ENCODE results near the gene EPHB1.

- TF ChIP-seq CTCF (IDR thresholded peaks at IDR 0.05; ENCODE audit: low read depth, low read length, missing input control) (no peak), TAF1 (conservative IDR thresholded peaks at IDR 0.05) (no peak), RAD21 (IDR thresholded peaks at IDR 0.05) (no peak), RXRA (IDR thresholded peaks at IDR 0.05) (no peak)
Observed at GRCh38 chr3:134932035-134932434, 137.0 kb downstream of the EPHB1 start.
